IPS-18a (cell line): ENCODE results near the gene AVPR1A.
"Not testable (repeated sequence)": the region's sequence is repeated elsewhere in the genome, so short reads cannot be mapped to it uniquely, and the experiment has no call there.

ENCODE experiments used
- H3K27ac ChIP-seq: one replicate; pipeline ENCODE4 v1.5.1; 2013; ENCODE audit warnings: low read length
- H3K27me3 ChIP-seq: one replicate; pipeline ENCODE4 v1.6.1; 2013; ENCODE audit warnings: mild to moderate bottlenecking, low read length; ENCODE audit not compliant: control insufficient read depth, insufficient read depth
- H3K36me3 ChIP-seq: one replicate; pipeline ENCODE4 v1.6.1; 2013; ENCODE audit warnings: low read depth, low read length; ENCODE audit not compliant: control insufficient read depth
- H3K4me1 ChIP-seq: one replicate; pipeline ENCODE4 v1.6.1; 2013; ENCODE audit warnings: low read depth, low read length; ENCODE audit not compliant: control insufficient read depth
- H3K4me3 ChIP-seq: one replicate; pipeline ENCODE4 v1.5.1; 2013; ENCODE audit warnings: low read length
- H3K9ac ChIP-seq: one replicate; pipeline ENCODE4 v1.6.1; 2013; ENCODE audit warnings: mild to moderate bottlenecking, low read length, moderate library complexity
- H3K9me3 ChIP-seq: one replicate; pipeline ENCODE4 v1.6.1; 2013; ENCODE audit warnings: low read depth, low read length; ENCODE audit not compliant: control insufficient read depth

AVPR1A gene

DNA sequence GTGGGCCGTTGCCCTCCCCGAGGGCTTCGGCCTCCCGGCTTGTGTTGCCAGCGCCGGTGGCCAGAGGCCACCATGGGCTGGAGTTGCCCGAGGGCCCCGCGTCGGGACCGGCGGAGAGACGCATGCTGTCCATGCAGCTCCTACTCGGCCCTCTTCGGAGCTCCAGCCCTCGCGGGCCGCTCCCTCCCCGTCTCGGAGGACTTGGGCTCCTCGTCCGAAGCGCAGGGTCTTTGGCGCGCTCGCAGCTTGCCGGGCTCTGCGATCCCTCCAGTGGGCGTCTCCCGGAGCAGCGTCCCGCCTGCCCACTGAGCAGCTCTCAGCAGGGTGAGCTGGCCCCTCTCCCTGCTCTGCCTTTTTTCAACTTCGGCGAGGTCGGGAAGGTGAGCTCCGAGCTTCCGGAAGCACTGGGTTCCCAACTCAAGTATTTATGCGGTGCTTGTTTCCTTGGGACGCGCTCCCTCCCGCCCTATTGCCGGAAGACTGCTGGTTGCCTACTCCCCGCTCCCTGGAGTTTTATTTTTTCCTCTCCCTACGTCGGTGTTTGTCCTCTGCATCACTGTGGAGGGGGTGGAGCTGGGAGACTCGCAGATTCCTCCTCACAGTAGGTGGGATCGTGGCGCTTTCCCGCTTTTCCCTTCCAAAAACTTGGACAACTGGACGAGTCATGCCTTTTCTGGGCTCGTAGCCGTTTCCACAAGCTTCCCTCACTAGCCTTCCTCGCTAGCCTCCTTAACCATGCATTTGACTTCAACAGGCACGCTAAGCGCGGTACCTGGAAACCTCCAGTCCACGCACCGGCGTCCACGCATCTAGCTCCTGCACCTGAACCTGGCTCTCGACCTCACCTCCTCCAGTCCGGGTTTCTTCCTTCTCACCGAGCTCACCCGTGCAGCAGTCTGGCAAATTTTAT is at the start of gene AVPR1A:
TSS of gene AVPR1A (minus strand) at position 489 of the 910 bp plus-strand sequence. CDS start at position 124, 365 bp downstream.
- H3K9me3 ChIP-seq: no peaks in the 10 kb centered on the region
- no peak within 1 kb of the TSS for H3K27ac ChIP-seq
- peak within 1 kb of the TSS; percentile 65 for H3K4me3 ChIP-seq
- peaks cover 13% of the 10 kb centered on the region for H3K4me1 ChIP-seq
- peaks cover 63% of the 10 kb centered on the region for H3K27me3 ChIP-seq
- no peaks in the 10 kb centered on the region for H3K36me3 ChIP-seq
- H3K9ac ChIP-seq: peak within 1 kb of the TSS; percentile 19

- H3K36me3 ChIP-seq: no peaks in the 10 kb centered on the region
- H3K4me3 ChIP-seq: no peak overlapping the region
- H3K27me3 ChIP-seq: no peaks in the 10 kb centered on the region
- H3K27ac ChIP-seq: no peak overlapping the region
- H3K9me3 ChIP-seq: no peaks in the 10 kb centered on the region
- no peak overlapping the region for H3K9ac ChIP-seq
- H3K4me1 ChIP-seq: no peaks in the 10 kb centered on the region
Observed at GRCh38 chr12:63196168-63196567, 45.2 kb upstream of the AVPR1A start.

DNA sequence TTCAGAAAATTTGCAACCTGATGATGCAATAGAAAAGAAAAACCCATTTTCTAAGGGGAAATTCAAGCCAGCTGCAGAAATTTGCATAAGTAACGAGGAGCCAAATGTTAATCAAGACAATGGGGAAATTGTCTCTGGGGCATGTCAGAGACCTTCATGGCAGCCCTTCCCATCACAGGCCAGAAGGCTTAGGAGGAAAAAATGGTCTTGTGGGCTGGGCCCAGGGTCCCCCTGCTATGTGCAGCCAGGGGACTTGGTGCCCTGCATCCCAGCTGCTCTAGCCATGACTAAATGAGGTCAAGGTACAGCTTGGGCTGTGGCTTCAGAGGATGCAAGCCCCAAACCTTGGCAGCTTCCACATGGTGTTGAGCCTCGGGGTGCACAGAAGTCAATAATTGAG is 28.2 kb upstream of the AVPR1A start:
- Histone ChIP-seq H3K27ac (no peak overlapping the region), H3K4me1 (no peaks in the 10 kb centered on the region), H3K27me3 (no peaks in the 10 kb centered on the region), H3K9ac (no peak overlapping the region), H3K9me3 (peaks cover 26% of the 10 kb centered on the region), H3K36me3 (no peaks in the 10 kb centered on the region), H3K4me3 (no peak overlapping the region)

DNA sequence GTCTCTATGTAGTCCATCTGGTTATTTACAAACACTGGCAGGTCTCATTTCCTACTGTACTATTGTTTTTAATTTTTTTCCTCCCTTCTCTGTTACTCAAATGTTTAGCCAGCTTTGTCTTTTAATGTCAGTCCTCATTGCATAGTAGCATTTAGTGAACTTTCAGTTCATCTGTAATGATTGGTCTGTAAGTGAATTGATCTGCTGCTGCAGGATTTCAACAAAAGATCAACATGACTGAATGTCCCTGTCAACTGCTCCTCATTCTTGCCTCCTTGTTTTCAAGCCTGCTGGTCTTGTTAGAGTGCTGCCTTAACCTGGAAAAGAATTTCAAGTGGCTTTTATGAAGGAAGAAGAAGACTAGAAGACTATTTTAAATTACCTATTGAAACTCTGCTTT is 19.3 kb upstream of the AVPR1A start:
- Histone ChIP-seq H3K4me1 (no peaks in the 10 kb centered on the region), H3K4me3 (no peak overlapping the region), H3K36me3 (no peaks in the 10 kb centered on the region), H3K9me3 (peaks cover 4% of the 10 kb centered on the region), H3K9ac (no peak overlapping the region), H3K27ac (no peak overlapping the region), H3K27me3 (no peaks in the 10 kb centered on the region)

GRCh38 chr12:63167741-63168140 is 16.7 kb upstream of the AVPR1A start:
- H3K9me3 ChIP-seq, H3K9ac ChIP-seq, H3K27me3 ChIP-seq, H3K4me1 ChIP-seq, H3K4me3 ChIP-seq, H3K36me3 ChIP-seq, H3K27ac ChIP-seq: not testable (repeated sequence)

- no peaks in the 10 kb centered on the region for H3K36me3 ChIP-seq
- no peaks in the 10 kb centered on the region for H3K4me1 ChIP-seq
- H3K4me3 ChIP-seq: no peak overlapping the region
- no peaks in the 10 kb centered on the region for H3K27me3 ChIP-seq
- no peak overlapping the region for H3K9ac ChIP-seq
- no peak overlapping the region for H3K27ac ChIP-seq
- H3K9me3 ChIP-seq: no peaks in the 10 kb centered on the region
Observed at GRCh38 chr12:63164911-63165310, 13.9 kb upstream of the AVPR1A start.

DNA sequence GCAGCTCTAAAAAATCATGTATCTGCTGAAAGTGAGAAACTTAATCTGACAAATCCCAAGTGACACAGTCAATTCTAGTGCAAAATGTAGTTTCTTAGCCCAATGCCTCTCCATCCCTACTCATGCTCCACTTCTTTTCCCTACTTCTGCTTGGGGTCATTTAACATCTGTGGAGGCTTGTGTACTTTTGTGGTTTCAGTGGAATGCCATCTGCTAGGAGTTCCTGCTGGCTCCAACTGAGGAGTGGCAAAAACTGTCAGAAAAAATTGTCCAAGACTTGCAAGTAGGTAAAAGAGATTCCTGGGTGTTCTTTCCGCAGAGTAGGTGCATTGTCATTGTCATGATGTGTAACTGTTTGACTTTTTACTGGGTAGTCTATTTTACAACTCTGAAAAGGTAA is 12.5 kb upstream of the AVPR1A start:
- no peak overlapping the region for H3K4me3 ChIP-seq
- H3K9me3 ChIP-seq: no peaks in the 10 kb centered on the region
- no peaks in the 10 kb centered on the region for H3K36me3 ChIP-seq
- no peaks in the 10 kb centered on the region for H3K4me1 ChIP-seq
- H3K27me3 ChIP-seq: no peaks in the 10 kb centered on the region
- no peak overlapping the region for H3K9ac ChIP-seq
- no peak overlapping the region for H3K27ac ChIP-seq

GRCh38 chr12:63155375-63155774 is 4.4 kb upstream of the AVPR1A start:
- Histone ChIP-seq H3K9ac (no peak overlapping the region), H3K36me3 (no peaks in the 10 kb centered on the region), H3K4me3 (no peak overlapping the region), H3K27ac (no peak overlapping the region), H3K9me3 (no peaks in the 10 kb centered on the region), H3K27me3 (peaks cover 23% of the 10 kb centered on the region), H3K4me1 (peaks cover 9% of the 10 kb centered on the region)

DNA sequence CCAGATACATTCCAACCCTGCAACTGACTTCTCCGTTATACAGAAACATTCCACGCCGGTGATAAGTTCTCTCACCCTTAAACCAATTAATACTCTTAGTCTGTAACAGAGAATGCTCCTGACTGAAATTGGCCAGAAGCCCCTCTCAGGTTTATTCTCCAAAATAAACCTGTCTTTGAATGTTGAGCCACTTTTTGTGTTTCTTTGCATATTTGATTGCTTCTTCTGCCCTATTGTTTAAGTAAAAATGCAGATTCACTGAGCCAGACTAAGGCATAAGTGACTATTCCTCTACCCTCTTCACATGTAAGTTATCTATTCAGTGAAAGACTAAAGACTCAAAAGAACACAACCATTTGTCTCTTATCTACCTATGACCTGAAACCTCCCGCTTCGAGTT is 3.6 kb upstream of the AVPR1A start:
- Histone ChIP-seq H3K4me3 (no peak overlapping the region), H3K27ac (no peak overlapping the region), H3K9me3 (no peaks in the 10 kb centered on the region), H3K27me3 (peaks cover 31% of the 10 kb centered on the region), H3K4me1 (peaks cover 11% of the 10 kb centered on the region), H3K36me3 (no peaks in the 10 kb centered on the region), H3K9ac (no peak overlapping the region)

DNA sequence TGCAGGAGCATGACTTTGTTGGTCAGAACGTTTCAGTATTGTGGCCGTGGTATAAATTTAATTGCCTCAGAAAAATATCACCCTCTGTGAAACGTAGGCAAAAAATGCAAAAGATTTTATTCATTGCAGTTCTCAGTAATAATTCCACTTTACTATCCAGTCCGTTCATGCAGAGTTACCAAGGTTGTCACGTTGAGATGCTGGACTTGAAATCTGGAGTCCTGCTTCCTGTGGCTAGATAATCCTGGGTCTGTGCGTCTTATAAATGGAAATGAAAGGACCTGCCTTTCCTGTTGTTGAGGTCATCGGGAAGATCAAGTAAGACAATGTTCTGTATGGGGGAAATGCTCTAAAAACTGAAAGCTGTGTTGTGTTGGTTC is 1.3 kb upstream of the AVPR1A start:
- Histone ChIP-seq H3K4me3 (no peak overlapping the region), H3K9me3 (no peaks in the 10 kb centered on the region), H3K36me3 (no peaks in the 10 kb centered on the region), H3K9ac (no peak overlapping the region), H3K27me3 (peaks cover 54% of the 10 kb centered on the region), H3K4me1 (peaks cover 13% of the 10 kb centered on the region), H3K27ac (no peak overlapping the region)

- Histone ChIP-seq H3K4me3 (peak overlapping the region; percentile 65), H3K4me1 (peaks cover 13% of the 10 kb centered on the region), H3K36me3 (no peaks in the 10 kb centered on the region), H3K27me3 (peaks cover 59% of the 10 kb centered on the region), H3K27ac (no peak overlapping the region), H3K9ac (no peak overlapping the region), H3K9me3 (no peaks in the 10 kb centered on the region)
Observed at GRCh38 chr12:63151623-63152320, 771 bp upstream of the AVPR1A start.
